ENCODE data around the gene LRP11.
"Not testable (repeated sequence)": the region's sequence is repeated elsewhere in the genome, so short reads cannot be mapped to it uniquely, and the experiment has no call there.

The LRP11 gene, protein sequence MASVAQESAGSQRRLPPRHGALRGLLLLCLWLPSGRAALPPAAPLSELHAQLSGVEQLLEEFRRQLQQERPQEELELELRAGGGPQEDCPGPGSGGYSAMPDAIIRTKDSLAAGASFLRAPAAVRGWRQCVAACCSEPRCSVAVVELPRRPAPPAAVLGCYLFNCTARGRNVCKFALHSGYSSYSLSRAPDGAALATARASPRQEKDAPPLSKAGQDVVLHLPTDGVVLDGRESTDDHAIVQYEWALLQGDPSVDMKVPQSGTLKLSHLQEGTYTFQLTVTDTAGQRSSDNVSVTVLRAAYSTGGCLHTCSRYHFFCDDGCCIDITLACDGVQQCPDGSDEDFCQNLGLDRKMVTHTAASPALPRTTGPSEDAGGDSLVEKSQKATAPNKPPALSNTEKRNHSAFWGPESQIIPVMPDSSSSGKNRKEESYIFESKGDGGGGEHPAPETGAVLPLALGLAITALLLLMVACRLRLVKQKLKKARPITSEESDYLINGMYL

DNA sequence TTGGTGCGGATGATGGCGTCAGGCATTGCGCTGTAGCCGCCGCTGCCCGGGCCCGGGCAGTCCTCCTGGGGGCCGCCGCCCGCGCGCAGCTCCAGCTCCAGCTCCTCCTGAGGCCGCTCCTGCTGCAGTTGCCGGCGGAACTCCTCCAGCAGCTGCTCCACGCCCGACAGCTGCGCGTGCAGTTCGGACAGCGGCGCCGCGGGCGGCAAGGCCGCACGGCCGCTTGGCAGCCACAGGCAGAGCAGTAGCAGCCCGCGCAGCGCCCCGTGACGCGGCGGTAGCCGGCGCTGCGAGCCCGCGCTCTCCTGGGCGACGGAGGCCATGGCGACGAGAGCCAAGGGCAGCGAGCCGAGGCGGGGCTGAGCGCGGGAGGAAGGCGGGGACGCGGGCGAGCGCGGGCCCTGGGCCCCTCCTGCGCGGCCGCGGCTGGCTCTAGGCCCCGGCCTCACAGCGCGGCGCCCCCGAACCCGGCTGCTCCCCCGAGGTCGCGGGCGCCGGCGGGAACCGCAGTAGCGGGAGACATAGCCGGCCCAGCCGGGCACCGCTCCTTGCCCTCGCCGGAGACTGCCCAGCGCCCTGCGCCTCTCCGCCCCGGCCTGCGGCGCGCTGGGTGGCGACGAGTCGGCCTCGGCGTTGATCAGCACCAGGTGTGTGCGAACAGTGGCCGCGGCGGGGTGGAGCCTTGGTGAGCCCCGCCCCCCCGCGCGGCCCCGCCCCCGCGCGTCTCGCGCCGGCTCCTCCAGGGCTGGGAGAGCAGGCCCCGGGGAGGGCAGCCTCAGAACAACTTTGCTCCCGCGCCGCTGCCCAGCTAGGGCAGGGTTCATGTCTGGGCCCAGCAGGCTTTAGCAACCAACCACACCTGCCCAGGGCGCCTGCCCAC is at the start of gene LRP11:
Gene LRP11, minus strand, starts transcription at position 662 of the 880 bp plus-strand sequence. Its CDS starts 339 bp downstream, at position 323.
- DNase-seq, result peak; percentile 51

DNA sequence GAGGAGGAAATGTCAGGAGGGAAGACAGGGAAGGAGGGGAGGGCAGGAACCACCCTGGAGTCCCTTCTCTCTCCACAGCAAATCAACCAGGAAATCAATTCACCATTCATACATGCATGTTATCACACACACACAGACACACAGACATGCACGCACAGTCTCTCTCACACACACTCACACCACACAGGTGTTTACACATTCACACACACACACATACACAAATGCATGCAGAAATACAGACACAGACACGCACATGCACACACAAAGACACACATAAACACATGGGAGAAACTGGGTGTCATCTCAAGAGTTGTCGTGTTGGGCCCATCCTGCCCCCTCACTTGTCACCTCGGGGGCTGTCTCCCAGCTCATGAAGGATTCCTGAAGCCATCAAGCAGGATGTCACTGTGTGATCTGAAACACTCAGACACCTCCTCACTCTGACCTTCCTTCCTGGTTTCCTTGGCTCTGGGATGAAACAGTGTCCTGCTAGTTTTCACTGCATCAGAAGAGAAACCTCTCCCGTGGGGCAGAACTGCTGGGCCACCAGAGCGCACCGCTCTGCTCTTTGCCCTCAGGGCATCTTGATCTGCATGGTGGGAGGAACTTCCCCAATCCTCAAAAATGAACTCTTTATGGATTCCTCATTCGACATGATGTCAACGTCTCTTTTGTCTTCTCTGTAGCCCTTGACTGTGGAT is 49.5 kb upstream of the LRP11 start:
- DNase-seq, result no peak

DNA sequence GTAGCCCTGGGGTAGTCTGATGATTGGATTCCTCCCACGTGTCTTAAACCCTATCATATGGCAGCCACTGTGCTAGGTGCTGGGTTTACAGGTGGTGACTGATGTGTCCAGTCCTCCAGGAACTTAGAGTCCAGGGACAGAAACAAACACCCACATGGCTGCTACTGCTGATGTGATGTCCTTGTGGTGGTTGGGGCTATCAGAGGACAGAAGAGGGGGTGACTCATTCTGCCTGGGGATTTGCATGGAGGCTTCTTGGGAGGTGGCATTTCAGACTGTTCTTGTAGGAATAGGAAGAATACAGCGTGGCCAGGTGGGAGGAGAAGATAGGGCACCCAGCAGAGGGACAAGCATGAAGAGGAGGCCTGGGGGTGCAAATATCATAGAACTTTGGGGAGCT is 48.9 kb upstream of the LRP11 start:
- DNase-seq, result no peak

DNA sequence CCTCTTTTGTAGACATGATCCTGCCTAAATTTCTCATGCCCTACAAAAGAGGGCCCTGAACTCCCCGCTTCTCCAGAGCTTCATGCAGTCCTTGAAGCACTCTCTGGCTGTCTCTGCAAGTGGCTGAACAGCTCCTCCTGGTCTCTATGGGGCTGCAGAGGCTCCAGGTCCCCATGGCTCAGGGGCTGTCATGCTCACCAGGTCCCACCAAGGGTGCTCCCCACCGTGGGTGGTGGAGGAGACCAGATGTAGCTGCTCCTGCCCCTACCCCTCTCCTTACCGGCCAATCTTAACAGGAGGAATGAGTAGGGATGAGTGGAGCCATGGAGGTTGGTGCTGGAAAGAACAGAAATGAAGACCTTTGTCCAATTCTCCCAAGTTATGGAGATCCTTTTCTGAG is 48.5 kb upstream of the LRP11 start:
- DNase-seq, result not testable (repeated sequence)

DNA sequence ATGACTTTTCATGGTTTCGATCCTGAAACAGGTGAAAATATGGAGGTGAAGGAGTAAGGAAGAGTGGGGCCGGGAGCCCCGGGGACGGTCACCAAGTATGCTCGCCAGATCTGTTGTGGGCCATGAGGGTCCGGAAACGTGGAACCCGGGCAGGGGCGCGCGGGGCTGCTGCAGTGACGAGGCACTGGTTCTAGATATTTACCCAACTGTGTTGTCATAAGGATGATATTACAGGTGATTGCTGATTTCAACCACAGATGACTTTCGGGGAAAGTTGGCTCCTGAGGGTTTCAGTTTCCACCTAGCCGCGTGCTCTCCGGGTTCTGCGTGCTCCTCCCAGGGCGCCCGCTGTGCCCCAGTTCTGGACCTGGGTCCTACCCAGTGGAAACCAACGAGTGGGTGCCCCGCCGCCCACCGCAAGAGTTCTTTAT is 46.6 kb upstream of the LRP11 start:
- DNase-seq, result no peak

DNA sequence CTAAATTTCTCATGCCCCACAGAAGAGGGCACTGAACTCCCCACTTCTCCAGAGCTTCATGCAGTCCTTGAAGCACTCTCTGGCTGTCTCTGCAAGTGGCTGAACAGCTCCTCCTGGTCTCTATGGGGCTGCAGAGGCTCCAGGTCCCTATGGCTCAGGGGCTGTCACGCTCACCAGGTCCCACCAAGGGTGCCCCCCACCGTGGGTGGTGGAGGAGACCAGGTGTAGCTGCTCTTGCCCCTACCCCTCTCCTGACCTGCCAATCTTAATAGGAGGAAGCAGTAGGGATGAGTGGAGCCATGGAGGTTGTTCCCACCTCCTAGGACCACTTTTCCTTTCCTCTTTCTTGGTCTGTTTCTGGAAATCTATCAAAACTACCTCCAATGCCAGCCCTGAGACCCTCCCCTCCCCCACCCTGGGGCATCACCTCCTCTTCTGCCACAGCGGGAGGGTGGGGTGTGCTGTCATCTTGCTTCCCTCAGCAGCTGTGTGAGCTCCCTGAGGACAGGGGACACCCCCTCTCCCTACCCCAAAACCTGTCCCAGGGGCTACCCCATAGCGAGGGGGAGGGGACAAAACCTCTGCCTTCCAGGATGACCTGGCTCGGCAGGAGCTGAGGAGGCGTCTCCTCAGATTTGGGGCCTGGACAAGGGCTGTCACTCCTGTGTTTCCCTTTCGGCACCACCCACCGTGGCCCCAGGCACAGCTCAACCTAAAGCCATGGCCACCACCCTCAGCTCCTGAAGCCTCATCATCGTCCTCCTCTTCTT is 45.7 kb upstream of the LRP11 start:
- DNase-seq, result no peak

DNA sequence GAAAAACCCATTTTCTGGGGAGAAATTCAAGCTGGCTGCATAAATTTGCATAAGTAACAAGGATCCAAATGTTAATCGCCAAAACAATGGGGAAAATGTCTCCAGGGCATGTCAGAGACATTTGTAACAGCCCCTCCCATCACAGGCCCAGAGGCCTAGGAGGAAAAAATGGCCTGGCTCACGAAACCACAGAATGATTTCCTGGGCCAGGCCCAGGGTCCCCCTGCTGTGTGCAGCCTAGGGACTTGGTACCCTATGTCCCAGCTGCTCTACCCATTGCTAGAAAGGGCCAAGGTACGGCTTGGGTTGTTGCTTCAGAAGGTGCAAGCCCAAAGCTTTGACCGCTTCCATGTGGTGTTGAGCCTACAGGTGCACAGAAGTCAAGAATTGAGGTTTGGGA is 44.3 kb upstream of the LRP11 start:
- DNase-seq, result not testable (repeated sequence)

DNA sequence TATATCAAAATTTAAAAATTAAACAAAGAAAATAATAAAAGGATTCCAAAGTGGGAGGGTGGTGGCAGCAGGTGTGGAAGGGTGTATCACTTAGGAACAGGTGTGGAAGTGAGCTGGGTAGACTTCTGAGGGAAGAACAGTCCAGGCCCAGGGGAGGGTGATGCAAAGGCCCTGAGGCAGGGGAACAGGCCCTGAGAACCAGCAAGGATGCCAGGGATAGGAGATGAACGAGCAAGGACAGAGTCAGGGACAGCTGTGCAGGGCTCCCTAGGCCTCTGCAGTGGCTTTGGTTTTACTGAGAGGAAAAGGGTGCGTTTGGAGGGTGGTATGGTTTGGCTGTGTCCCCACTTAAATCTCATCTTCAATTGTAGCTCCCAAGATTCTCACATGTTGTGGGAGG is 43.2 kb upstream of the LRP11 start:
- DNase-seq, result no peak

DNA sequence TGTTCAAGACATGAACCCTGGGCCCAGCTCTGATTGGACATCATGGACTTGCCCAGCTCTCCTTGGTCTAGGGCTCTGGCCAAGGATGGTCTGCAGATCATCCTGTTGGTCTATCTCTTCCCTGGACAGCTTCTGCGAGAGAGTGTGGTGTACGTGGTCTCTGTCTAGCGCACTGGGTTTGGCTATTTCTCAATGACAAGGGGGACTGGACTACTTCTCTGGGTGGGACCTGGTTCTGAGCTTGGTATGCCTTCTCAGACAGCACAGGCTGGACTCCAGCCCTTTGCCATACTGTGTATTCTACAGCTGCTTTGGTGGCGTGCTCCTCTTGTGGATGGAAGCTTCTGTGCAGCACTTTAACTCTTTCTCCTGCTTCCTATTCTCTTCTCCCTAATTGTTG is 42.2 kb upstream of the LRP11 start:
- no peak for DNase-seq

DNA sequence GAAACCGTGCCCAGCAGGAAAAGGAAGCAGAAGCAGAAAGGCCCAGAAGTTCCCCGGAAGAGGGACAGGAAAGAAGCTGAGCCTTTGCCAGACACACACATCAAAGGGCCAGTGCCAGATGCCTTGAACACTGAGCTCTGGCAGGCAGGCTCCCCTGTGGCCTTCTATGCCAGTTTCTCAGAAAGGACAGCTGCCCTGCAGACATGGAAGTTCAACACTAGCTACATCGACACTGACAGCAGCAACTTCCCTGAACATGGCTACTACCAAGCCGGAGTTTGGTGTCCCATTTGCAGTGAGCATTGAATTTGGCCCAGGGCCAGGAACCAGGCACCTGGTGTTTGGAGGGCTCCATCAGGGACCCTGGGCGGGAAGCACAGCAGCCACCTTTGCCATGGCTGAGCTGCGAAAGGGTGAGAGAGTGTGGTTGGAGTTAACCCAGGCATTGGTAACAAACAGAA is 41.8 kb upstream of the LRP11 start:
- DNase-seq, result no peak

DNA sequence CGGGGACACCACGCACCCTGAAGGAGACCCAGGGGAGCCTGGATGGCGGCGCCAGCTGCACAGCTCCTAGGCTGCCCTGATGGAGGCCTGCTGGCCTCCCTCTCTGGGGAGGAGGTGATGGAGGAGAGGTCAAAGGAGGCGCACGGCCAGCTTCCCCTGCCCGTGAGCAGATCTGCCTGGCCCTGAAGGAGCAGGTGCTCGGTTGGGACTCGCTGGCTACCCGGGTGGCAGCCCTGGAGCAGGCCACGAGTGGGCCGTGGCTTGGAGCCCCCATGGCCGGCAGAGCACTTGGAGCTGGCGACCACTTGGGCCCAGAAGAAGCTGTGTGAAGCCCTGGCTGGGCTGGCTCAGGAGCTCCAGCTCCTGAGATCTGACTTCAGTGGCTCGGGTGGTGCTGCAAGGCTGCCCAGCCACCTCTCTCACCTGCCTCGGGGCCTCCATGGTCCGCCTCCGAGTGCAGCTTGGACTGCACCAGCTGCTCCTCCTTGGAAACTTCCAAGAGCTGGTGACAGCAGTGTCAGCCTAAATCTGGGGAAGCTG is 41.3 kb upstream of the LRP11 start:
- DNase-seq, result no peak

DNA sequence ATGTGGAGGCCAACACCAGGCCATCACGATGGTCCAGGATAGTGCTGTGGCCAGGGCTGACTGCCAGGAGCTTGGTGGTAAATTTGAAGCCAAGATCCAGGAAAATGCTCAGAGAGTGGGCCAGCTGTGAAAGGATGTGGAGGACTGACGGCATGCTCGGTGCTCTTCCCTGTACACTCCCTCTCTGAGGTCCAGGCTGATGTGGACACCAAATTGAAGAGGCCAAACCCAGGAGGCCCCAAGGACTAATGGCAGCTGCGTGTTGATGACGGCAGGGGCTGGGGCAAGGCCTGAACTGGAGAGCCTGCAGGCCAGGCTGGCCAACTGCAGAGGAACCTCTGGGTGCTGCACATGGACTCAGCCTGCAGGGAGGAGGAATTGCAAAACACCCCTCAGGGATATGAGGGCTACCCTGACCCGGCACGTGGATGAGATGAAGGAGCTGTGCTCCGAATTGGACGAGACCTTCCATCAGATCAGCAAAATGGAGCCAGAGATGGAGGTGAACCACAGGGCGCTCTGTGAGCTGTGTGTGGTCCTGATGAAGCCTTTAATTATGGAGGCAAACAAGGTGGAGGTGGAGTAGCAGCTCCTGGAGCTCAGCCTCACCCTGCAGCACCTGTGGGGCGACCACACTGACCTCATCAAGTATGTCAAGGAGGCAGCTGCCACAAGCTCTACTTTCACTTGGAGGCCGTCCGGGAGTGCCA is 40.7 kb upstream of the LRP11 start:
- no peak for DNase-seq

DNA sequence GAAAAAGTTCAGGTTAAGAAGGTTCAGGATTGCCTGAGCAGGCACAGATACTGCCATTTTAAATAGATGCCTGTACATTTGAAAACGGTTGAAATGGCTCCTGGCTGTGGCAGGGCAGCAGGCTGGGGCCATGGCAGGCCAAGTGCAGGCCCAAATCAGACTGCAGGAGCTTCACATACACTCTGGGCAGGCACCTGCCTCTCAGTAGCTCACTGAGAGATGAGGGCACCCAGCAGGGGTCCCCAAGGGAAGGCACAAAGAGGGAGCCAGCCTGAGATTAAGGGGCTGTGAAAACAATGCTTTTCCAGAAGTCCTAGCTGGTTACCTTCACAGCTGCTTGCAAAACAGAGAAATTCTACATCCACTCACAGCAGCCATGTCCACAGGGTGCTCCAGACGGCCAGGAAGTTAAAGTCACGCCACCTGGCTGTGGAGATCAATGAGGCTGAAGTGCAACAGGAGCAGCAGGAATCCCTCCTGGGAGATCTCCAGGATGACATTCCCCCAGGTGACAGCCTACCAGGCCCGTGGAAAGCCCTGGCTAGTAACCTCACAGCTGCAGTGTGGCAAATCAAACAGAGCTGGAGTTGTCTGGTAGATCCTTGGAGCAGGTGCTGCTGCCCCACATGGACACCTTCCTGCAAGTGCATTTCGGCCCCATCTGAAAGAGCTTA is 39.9 kb upstream of the LRP11 start:
- DNase-seq, result no peak

DNA sequence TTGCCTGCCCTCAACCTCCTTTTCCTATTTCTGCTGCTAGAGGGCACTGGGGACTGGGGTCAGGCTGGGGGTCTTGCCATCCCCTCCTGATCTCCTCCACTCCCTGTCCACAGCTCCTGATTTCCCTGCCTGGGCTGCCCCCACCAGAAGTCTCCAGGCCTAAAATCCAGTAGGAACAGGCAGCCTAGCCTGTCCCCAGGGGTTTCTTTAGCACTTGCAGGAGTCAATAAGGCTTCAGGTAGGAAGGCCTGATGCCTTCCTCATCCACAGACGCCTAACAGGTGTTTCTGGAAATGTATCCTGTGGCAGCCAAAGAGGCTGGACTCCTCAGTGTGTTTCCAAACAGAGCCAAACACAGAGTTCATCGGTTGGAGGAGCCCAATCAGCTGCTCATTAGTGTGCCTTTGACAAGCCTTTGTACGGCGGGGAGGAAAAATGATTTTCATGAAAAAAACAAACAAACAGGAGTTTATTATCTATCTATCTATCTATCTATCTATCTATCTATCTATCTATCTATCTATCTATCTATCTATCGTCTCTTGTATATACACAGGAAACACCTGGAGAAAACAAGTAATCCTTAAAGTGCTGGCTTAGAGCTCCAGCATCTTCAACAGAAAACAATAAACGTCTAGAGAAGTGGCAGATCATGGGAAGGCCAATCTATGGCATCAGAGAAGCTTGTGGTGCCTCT is 37.4 kb upstream of the LRP11 start:
- no peak for DNase-seq

DNA sequence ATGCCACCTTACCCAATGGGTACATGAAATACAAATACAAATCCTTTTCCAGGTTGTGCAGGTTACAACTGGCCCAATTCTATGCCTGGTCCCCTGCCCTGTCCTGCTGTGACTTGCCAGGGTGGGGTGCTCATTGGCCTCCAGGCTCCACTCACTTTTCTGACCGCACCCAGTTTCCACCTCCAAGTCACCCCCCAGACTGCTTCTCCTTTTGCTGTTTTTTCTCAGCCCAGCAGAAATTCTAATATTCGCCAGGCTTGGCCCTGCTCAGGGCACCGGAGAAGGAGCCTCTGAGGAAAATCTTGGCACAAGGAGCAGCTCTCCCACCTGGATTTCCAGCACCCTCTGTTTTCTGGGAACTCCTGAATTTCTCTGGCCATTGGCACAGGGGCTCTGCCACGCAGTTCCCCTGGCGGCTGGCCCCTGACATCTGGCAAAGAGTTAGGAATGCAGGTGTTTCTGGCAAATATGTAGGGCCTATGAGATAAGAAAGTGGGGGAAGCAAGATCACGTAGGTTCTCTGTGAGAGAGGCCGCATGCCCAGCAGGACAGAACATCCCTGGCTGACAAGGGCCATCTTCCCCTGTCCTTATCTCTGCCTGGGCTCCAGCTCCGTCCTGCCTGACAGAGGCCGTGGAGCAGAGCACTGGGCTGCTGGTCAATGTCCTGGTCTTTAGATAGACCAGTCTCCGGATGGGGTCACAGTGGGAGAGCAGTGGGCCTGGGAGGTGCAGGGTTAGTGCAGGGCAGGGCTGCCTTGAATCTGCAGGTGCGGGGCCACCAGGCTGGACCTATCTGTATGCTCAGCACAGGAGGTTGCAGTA is 36.7 kb upstream of the LRP11 start:
- DNase-seq, result no peak

DNA sequence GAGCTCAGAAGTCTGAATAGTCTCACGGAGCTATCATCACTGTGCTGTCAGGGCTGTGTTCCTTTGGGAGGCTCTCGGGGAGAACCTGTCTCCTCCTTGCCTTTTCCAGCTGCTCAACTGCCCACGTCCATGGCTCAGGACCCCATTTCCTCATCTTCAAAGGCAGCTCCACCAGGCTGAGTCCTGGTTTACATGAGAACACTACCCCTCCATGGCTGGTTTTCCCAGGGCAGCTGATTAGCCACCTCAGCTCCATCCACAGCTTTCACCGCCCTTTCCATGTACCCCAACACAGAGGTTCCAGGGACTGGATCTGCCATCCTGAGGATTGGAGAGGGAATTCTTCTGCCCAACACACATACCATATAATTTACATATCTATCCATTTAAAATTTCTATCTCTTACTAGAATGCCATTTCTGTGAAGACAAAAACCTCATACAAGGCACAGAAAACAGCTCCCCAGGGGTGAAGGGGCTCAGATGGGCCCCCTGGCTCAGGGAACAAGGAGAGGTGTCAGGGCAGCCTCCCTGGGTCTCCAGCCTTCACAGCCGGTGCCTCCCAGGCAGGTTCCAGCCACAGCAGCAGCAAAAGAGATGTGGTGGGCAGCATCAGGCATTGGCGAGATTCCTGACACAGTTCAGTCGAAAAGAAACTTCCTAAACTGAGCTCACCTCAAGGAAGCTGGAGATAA is 35.9 kb upstream of the LRP11 start:
- no peak for DNase-seq

DNA sequence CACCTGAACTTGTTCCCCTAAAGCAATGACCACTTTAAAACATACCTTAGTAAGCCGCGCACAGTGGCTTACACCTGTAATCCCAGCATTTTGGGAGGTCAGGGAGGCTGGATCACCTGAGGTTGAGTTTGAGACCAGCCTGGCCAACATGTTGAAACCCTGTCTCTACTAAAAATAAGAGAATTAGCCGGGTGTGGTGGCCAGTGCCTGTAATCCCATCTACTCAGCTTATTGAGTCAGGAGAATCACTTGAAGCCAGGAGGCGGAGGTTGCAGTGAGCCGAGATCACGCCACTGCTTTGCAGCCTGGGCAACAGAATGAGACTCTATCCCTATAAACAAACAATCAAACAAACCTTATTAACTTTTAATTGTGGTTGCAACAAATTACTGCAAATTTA is 35.3 kb upstream of the LRP11 start:
- DNase-seq, result no peak

DNA sequence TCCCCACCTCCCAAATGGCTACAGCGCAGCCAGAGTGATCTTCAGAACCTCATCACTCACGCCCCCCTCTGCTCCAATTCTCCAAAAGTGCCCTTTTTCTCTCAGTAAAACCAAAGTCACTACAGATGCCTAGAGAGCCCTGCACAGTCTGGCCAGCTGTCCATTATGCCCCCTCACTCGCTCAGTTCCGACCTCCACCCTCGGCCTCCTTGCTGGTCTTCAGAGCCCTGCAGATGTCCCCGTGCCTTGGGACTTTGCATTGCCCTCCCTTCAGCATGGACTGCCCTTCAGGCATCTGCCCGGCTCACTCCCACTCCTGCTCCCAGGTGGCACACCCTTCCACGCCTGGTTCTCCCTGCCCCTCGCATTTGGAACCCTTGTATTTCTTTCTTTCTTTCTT is 34.8 kb upstream of the LRP11 start:
- no peak for DNase-seq

Measured in NCI-H1694 treated with DMSO at 0.1 percent for 48 hours (cell line).